ENCODE measurements around the gene ANXA7.

The ANXA7 gene

GRCh38 chr10:73413528-73414229 is at the start of gene ANXA7:
Gene ANXA7 (minus strand): TSS chr10:73414058. CDS start chr10:73400856, 13,202 bp downstream.
- peak; percentile 92 to 96 for DNase-seq

DNA sequence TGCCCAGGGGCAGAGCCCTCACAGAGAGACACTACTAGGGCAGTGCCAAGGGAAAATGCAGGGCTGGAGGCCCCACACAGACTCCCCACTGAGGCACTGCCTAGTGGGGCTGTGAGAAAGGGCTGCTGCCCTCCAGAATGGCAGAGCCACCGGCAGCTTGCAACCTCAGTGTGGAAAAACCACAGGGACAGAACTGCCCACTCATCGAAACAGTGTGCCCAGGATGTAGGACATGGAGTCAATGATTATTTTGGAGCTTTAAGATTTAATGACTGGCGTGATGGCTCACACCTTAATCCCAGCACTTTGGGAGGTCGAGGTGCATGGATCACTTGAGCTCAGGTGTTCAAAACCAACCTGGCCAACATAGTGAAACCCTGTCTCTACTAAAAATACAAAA is 47.0 kb upstream of the ANXA7 start:
- no peak for DNase-seq

GRCh38 chr10:73459683-73460314 is 45.9 kb upstream of the ANXA7 start:
- no peak for DNase-seq

DNA sequence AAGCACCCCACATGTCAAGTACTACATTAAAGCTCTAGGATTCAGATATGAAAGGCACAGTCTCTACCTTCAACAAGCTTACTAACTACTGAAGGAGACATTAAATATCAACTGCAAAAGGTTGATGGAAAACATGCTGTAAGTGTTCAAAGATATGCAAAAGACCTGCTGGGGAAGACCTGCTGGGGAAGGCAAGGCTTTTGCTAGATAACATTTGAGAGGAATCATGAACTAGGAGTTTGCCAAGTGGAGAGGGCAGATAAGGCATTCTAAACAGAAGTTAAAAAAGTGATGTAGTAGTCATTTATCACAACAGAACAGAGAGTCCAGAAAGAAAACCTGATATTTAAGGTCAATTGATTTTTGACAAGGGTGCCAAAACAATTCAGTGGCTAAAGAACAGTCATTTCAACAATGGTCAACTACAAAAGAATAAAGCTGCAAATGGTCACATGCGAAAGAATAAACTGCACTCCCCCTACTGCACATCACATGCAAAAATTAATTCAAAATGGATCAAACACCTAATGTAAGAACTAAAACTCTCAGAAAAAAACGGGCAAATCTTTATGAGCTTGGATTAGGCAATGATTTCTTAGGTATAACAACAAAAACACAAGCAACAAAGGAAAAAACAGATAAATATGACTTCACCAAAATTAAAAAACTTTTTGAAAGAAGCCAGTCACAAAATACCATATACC is 42.5 kb upstream of the ANXA7 start:
- DNase-seq = no peak

DNA sequence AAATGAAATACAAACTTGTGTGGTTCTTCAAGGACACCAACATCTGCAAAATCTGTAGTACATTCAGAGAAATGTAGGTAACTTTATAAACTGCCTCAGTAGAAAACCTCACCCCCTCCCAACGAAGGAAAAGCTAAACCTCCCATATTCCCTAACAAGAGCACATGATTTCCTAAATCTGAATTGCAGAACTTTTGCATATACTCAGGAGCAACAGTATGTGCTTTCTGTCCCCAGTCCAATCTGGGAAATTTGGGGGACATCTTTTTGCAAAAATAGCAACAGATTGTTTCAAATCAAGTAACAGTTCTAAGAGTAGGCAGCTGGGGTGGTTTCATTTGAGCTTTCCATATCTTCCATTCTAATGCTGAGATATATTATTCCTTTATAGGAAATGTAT is 35.3 kb upstream of the ANXA7 start:
- no peak for DNase-seq

GRCh38 chr10:73448384-73448783 is 34.5 kb upstream of the ANXA7 start:
- DNase-seq = no peak

- DNase-seq = no peak
Observed at GRCh38 chr10:73446926-73447325, 33.1 kb upstream of the ANXA7 start.

- DNase-seq = no peak
Observed at GRCh38 chr10:73444457-73444856, 30.6 kb upstream of the ANXA7 start.

DNA sequence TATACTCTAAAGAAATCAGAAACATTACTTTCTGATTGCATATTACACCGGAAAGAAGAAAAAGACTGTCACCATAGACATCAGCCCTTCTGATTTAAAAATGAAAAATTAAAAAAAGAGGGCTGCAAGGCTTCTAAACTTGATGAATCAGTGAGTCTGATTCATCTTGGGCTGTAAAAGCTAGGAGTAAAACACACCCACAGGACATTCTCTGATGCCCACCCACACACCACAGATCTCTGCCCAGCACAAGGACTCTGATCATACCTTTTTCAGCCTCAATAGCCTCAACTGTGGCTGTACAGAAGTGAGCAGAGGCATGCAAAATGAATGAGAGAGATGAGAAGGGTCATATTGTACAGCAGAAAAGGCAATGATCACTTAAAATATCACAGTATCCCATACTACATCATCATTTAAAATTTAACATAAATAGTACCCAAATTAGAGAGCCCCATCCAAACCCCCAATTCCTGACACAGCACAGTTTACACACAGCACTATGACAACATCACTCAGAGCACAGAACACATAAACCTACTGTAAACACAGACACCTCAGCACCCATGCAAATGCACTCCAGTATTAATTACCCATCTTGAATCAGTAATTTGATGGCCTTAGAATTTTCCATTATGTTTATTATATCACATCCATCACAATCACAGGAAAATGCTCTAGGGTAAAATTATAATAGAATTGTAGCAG is 25.9 kb upstream of the ANXA7 start:
- DNase-seq = no peak

DNA sequence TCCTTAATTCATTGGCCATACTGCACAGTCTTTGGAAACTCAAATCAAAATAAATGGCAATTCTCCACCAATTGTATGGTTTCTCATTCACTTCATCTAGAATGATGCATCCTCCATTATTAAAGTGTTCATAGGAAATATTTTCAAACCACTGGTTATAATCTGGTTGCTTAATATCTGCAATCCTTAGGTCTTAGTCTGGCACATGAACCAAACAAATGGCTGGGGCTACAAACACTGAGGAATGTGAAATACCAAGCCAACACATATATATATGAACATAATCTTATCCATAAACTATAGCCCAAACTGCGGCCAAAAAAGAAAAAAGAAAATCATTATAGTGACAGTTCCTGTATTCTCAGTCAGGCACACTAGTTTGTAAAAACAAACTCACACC is 25.2 kb upstream of the ANXA7 start:
- DNase-seq = no peak

DNA sequence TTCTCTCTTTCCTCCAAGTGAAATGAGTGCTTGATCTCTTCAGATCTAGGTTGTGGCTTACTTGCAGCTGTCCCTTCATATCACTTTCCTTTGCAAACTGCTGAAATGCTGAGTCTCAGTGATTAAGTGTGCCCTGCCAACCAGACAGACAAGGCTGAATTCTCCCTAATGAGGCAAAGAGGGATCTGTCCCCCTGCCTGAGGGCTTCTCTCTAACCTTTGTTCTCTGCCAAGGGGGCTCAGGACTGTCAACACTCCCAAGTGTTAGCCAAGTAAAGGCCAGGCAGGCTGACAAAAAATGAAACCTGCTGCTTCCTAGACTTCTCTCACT is 19.6 kb upstream of the ANXA7 start, which contains the start of gene MSS51:
Gene MSS51 (minus strand): TSS at position 24 of the 330 bp plus-strand sequence. CDS start 5,277 bp downstream, outside the sequence.
- no peak for DNase-seq

DNA sequence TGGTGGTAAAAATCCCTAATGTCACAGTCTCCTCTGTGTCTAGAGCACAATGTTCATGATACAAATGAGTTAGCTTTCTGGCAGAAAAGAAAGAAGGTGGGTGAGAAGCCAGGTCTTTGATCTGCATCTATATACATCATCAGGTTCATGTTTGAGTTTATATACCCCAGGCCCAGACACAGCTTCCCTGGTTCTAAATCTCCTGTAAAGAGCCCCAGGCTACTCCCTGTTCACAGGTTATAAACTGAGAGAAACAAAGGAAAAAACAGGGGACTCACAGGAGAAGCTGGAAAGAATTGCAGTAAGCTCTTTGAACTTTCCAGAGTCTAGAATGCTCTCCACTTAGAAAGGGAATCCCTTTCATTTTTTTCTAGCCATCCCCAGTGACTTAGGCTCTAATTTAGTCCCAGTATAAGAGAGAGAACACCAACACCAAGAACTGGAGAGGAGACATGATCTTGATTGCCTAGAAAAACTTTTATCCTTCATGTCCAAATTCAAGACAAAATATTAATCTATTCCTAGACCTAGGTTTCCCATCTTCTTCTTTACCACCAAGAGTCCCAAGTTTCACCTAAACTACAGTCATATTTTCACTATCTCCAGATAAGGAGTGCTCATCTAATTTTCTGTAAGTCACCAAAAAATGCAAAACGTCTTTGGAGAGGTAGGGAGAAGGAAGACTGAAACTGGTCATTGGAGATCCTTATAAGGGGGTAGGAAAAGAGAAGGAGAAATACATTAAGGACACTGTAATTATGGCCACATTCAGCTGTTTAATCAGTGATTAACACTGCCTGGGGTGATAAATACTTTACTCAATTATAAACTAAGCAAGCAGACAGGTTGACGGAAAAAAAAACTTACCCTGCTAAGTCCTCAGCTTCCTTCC is 19.0 kb upstream of the ANXA7 start:
- no peak for DNase-seq

GRCh38 chr10:73426318-73426717 is 12.5 kb upstream of the ANXA7 start:
- DNase-seq = no peak

DNA sequence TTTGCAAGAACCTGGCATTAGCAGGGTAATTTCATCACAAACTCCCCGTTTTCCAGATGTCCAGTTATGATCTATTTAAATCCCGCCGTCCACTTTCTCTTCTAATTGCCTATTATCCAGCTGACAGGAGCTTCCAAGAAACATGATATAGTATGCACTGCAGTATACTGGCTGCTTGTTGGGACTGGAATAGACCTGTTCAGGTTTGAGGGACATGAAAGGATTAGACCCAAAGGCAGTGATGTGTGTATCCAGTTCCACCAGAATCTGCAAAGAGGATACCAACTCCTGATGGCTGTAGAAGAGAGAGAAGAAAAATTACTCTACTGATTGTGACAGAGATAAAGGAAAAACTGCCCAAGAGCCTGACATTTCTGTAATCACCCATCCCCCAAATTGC is 10.6 kb upstream of the ANXA7 start:
- DNase-seq = no peak

GRCh38 chr10:73423309-73423708 is 9.5 kb upstream of the ANXA7 start:
- DNase-seq = no peak

GRCh38 chr10:73416571-73416970 is 2.7 kb upstream of the ANXA7 start:
- DNase-seq = no peak

- no peak for DNase-seq
Observed at GRCh38 chr10:73414230-73414945, 530 bp upstream of the ANXA7 start.

- no peak for DNase-seq
Observed at GRCh38 chr10:73413108-73413527, 740 bp downstream of the ANXA7 start.

DNA sequence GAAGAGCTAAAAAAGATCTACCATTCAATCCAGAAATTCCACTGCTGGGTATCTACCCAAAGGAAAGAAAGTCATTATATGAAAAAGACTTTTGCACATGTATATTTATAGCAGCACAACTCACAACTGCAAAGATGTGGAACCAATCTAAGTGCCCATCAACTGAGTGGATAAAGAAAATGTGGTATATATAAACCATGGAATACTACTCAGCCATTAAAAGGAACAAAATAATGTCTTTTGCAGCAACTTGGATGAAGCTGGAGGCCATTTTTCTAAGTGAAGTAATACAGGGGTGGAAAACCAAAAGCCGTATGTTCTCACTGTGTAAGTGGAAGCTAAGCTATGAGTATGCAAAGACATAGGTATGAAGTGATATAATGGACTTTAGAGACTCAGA is 3.0 kb downstream of the ANXA7 start:
- DNase-seq = no peak

GRCh38 chr10:73408978-73409521 is 4.8 kb downstream of the ANXA7 start:
- no peak for DNase-seq

DNA sequence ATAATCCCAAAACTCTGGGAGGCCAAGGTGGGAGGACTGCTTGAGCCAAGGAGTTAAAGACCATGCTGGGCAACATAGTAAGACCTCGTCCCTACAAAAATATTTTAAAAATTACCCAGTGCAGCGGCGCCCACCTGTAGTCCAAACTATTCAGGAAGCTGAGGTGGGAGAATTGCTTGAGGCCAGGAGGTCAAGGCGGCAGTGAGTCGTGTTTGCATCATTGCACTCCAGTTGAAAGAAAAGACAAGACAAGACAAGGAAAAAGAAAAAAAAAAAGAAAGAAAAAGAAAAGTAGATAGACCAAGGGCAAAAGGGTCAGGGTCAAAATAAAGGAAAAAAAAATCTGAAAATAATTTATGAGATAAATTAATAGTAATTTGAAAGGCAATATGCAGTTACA is 5.8 kb downstream of the ANXA7 start:
- DNase-seq = no peak
